GM18873 (cell line): ENCODE measurements around the gene MYO1H.

Source experiments
- ATAC-seq: cut with Tn5 transposase; IDR thresholded peaks from one replicate; pipeline ENCODE4 v1.9.1; 2021; ENCODE audit warnings: mild to moderate bottlenecking, moderate library complexity, moderate number of reproducible peaks; ENCODE audit not compliant: unreplicated experiment, low FRiP score

Gene MYO1H

DNA sequence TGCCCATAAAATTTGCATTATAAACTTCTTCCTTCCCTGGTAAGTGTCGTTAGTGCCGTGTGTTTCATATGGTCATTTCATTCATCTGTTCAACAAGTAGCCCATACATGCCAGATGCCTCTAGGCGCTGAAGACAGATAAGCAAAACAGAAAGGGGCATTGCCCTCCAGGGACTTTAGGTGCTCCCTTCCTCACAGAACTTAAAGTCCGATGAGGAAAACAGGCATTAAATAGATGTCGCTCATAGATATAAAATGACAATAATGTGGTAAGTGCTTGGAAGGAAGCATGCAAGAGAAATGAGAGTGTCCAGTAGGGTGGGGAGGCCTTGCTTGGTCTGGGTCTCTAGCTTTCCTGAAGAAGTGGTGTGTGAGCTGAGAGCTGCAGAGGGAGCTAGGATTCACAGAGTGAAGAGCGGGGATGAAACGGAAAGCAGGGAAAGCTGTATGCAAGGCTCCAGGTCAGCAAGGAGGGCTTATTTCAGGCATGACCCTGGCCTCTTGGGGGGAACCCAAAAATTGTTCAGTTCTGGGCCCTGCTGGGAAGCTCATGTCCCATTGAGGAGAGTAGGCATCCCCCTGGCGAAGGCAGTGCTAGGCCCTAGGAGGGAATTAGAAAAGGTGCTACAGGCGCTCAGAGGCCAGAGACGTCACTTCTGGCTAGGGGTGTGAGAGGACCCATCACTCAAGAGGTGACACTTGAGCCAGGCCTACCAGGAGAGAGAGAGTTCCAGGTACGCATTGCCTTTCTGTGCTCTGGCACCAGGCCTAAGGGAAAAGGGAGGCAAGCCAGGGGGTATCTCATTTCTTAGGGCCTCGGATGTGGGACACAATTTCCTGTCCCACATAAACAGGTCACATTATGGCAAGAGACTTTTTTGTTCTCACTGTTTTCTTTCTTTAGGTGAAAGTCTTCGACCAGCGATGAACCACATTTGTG lies 141.6 kb downstream of the MYO1H start:
- no peak for ATAC-seq

DNA sequence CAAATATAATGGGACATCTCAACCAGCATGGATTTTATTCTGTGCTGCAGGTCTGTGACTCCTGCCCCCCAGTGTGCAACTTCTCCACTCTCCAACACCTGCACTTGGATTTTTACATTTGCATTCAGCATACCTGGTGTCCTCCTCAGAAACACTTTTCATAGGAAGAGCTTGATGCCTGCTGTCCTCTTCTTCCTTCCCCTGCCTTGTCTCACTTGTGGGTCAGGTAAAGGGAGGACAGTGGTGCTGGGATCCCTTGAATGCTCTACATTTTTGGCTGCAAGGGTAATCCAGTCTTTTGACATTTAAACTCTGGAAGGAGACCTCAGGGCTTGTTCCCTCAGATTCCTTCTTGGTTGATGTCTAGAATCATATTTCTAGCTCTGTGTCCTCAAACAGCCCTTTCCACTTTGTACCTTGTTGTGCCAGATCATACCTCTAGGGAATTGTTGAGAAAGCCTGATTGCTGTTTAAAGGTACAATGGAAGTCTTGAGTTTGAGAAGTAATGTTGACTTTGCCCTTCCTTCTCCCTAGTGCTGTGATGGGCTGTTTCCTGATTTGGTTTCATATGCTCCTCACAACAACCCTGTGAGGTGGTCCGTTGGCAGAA lies 142.4 kb downstream of the MYO1H start:
- ATAC-seq, result no peak

DNA sequence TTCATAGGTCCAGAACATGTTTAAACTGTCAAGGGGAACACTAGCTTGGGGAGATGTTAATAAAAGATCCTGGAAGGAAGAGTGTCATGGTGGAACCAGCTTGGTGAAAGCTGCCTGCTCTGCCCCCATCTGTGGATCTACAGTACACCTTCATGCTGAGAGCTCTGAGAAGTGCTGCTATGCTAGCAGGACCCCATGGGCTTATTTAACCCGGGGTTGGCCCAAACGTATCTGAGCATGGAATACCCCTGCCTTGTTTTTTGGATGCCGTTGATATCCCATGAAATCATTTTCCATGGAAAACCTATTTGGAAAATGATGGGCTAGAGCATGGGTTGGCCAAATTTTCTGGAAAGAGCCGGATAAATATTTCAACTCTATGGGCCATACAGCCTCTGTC lies 144.0 kb downstream of the MYO1H start:
- ATAC-seq, result no peak

DNA sequence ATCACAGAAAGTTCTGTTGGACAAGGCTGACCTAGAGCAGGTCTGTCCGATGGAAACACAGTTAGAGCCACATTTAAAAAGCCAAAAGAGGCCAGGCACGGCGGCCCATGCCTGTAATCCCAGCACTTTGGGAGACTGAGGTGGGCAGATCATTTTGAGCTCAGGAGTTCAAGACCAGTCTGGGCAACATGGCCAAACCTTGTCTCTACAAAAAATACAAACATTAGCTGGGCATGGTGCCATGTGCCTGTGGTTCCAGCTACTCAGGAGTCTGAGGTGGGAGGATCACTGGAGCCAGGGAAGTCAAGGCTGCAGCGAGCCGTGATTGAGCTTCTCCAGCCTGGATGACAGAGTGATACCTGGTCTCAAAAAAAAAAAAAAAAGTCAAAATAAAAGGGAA lies 144.7 kb downstream of the MYO1H start:
- ATAC-seq, result no peak

DNA sequence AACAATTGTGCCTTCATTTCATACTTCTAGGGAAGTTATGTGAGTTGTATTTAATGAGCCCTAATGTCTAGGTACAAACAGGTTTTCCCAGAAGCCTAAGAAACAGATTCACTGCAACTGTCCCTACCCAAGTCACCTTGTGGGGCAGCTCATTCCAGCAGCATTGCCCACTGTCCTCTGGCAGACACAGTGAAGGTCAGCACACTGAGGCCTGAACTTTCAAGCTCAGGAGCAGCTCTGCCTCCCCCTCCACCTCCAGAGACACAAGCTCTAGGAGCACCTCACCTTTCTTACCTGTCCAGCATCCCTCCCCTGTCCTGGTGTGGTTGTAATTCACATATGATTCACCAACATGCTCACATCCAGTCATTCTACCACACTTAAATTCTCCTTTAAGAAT lies 145.4 kb downstream of the MYO1H start:
- ATAC-seq, result no peak

DNA sequence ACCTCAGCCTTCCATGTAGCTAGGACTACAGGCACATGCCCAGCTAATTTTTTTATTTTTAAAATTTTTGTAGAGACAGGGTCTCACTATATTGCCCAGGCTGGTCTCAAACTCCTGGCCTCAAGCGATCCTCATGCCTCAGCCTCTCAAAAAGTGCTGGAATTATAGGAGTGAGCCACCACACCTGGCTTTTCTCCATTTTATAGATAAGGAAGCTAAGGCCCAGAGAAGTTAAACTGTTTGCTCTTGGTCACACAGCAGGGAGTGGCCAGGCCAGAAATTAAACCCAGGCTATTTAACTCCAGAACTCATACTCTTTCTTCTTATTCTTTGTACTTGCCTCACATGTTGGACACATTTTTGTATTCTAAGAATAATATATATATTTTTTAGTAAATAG lies 146.2 kb downstream of the MYO1H start:
- ATAC-seq, result no peak

DNA sequence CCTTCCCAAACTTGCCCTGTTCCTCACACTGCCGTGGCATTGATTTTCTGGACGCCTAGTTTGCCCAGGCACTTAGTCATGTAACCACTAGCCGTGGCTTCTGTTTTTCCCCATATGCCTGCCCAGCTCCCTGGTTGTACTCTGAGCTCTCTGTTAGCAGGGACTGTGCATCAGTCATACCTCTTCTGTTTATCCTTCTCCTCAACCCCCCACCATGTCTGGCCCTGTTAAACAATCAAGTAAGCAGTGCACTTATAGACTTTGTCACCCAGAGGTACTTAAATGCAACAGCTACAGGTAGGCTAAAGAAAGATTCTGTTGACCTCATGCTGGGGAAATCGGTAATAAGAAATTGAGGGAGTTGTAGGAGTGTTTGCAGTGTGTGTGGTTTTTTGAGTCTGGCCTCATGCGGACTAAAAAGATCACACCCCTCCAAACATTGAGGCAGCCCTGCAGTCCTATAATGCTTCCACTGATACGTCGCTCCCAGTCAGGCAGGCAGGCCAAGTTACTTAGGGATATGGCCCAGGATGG lies 146.7 kb downstream of the MYO1H start:
- ATAC-seq, result no peak

DNA sequence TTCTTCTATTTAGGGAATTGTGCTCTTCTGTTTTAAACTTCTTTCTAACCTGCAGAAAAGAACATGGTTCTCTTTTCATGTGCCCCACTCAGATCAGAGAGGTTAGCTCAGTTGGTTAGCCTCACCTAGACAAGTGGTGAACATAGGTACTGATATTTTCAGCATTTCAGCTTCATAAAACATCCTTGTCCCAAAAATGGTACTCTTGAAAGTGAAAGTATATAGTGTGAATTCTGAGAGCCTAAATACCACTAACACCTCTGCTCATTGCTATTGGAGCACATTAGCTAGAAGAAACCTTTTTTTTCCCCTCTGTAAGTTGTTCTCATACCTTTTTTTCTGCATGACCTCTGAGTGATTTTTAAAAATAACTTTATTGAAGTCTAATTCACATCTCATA lies 147.3 kb downstream of the MYO1H start:
- no peak for ATAC-seq

DNA sequence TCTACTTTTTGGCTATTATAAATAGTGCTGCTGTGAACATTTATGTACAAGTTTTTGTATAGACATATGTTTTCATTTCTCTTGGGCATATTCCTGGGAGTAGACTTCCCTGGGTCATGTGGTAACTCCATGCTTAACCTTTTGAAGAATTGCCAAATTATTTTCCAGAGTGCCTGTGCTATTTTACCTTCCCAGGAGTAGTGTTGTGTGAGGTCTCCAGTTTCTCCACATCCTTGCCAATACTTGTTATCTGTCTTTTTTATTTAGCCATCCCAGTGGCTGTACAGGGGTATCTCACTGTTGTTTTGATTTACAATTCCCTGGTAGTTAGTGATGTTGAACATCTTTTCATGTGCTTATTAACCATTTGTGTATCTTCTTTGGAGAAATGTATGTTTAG lies 148.6 kb downstream of the MYO1H start:
- ATAC-seq, result no peak

DNA sequence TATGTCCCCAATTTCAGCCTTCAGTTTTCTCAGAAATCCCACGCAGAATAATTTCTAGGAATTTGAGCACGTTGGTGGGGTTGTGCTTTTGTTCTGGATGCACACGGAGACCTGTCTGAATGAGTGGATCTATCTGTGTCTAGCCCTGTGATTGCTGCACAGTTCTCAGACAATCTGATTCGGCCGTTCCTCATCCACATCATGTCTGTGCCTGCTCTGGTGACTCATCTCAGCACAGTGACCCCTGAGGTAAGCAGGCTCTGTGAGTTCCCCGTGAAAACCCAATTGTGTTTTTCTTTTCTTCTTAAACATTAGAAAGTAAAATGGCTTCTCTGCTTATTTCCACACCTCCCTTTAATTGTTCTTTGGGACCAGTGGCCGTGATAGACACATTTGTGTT lies 150.0 kb downstream of the MYO1H start:
- no peak for ATAC-seq
